Measurements from ENCODE around the gene DUSP6.

DUSP6 gene

DNA sequence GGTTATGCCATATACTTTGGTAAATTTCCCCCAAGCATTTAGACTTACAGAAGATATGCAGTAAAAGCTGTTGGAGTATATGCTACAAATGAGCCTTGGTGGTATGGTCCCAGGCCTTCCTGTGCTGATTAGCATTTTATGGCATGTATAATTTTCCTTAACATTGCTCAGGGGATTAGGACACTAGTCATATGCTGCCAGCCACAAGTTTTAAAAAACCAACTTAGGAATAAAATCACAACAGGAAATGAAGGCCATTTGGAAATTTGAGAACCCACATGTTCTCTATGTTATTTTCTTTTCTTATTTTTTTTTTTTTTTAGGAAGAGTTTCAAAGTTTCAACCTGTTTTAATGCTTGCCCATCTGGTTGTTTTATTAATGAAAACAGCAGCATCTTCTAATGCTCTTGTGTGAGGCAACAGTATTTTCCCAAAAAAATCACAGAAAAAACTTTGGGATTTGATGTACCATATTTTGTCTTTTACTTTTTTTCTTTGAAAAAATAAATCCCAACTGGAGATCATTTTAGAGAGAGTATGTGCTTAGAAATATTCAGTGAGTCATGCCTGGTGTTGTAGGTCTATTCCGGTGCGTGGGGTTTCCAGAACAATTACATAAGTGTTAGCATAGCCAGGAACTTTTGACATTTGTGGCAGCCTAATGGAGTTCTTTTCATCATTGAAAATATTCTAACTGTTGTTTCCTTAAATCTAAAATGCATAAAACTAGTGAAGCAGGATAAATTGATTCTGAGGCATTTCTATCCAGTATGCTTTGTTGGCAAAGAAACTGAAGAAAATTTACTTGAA, 21.7 kb upstream of the DUSP6 start:
- DNase-seq (ENCODE audit: low spot score): no peak

DNA sequence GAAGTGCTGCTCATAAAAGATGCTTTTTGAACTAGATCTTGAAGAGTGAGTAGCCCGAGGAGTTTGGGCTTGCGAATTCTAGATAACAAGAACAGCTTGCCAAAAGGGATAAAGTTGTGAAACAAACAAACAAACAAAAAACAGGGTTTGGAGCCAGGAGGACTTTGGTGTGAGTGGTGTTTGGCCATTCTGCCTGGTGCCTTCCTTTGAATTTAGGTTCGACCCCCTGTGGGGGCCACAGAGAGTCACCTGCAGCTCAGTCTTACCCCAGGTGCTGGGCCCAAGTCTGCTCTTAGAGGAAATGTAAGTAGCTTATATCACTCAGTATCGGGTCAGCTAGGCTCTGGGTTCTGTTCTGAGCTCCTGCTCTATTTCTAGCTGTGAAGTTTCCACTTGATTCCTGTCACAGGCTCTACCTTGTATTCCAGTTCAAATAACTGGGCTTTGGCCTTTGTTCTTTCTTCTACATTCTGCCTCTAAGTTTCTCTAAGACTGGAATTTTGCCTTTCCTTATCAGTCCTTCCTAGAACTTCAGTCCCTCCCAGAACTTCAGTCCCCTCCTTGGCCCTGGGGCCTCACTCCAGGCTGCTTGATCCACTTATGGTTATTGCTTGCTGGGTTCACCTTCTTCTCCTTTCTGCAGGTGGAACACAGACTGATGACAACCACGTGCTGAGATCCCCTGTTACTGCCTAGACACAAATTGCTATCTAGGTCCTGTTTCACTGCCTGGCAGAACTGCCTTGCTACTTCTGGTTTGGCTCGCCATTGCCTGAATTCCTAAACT, 20.5 kb upstream of the DUSP6 start:
- no peak for DNase-seq (ENCODE audit: low spot score)

DNA sequence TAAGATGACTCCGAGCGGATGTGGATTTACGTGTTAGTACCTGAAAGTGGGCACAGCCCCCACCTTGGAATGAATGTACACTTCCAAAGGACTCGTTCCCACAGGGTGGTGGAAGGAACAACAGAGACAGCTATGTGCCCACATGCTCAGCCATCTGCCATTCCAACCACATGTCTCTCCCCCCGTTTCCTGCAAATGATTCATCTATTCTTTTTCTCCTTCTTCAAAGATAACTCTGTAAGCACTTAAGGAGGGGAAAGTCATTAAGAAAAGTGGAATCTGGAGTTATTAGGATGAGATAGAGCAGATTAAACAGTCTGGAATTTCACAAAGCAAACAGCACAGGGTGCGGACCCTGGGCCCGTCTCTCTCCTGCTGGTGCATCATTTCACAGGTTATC, 18.5 kb upstream of the DUSP6 start:
- no peak for DNase-seq (ENCODE audit: low spot score)

DNA sequence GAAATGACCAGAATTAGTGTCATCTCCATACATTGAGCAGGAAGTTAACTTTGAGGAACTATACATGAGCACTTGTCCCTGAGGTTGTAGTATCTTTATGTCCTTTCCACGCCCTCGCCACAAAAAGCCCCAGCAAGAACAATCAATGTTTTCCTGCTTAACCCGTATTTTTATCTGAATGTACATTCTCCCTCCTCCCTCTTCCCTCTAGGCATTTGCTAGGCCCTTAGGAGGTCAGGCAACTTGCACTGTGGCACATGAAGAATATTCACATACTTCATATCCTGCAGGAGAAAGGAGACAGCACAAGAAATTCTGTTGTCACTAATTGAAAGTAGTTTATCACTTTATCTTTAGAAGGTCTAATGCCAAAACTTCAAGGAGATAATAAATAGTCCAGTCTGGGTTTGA, 18.1 kb upstream of the DUSP6 start:
- DNase-seq (ENCODE audit: low spot score): no peak

DNA sequence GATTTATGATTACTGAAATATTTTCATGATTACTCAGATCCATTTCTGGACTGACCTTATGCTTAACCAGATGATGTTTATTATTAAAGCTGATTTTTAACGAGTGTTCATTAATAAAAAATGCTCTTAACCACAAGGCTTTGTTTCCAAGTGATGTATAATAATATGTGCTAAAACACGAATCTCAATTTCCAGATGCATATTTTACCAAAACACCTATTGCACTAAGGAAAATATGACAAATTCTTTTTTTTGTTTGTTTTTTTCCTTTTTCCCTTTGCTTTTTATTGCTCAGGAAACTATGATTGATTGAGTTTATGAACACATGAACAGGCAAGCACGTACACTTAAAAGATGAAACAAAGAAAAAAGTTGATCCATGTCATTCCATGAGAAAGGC, 16.9 kb upstream of the DUSP6 start:
- no peak for DNase-seq (ENCODE audit: low spot score)

DNA sequence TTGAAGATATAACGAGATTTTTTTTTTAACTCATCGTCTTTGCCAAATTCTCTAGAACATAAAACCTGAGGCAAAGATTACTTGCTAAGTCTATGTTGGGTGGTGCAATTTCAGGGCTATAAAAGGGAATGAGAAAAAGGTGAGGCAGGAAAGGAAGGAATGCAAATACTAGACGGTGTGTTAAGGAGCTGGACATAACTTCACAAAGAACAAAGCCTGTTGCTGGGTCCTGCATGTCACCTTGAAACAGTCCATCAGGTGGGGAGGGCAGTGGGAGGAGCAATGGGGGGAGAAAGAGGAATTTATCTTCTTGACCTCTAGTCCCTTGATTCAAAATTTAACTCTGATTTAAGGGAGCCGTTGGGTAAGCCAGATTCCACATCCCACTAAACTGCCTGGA, 16.1 kb upstream of the DUSP6 start:
- DNase-seq (ENCODE audit: low spot score): no peak

DNA sequence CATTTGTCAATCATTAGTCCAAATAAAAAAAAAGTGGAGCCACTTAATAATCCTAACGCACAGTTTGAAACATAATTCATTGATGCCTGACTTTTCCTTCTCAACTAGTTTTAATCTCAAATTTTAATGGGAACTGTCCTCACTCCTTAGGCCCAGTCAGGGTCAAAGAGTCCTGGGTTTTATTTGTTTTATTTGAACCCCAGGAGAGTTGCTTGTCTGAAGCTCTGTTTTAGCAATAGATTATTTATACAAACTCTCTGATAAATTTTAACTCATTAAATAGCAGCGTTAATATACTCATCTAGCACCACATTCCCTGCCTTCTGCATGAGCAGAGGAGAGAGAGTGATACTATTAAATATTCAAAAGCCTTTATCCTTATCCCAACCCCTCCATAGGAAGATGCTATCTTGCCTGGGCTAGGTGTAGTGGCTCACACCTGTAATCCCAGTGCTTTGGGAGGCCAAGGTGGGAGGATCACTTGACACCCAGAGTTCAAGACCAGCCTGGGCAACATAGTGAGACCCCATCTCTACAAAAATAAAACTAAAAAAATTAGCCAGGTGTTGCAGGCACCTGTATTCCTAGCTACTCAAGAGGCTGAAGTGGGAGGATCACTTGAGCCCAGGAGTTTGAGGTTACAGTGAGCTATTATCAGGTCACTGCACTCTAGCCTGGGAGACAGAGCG, 14.5 kb upstream of the DUSP6 start:
- DNase-seq (ENCODE audit: low spot score): no peak

DNA sequence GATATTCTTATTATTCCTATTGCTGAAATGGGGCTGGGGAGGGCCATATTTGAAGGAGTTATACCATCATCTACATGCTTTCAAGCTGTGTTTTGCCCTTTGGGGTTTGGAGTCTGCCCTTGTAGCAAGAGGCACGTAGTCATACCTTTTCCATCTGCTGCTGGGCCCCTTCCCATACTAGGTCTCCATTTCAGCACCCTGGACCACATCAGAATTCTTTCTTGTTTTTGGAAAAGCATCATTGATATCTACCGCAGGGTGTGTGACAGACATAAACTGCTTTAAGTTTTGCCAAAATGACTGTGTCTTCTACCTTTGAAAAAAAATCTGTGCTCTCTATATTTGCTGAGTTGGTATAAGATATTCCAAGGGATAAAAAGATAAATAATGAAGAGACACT, 12.3 kb upstream of the DUSP6 start:
- DNase-seq (ENCODE audit: low spot score): no peak

DNA sequence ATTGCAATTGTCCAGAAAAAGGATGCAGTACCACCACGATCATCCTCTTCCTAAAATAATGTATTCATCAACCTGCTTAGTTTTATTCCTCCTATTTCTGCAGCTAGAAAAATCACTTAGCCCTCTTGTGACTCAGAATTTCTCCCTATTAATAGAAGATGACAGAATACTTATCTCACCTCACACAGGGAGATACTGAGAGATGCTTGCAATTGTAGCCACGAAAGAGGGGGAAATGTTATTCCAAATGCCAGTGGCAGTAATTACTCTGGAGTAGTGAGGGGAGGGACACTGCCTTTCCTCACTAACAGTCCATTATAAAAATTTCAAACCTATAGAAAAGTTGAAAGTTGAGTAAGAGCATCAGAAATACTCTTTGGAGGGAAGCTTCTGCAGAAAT, 11.8 kb upstream of the DUSP6 start:
- DNase-seq (ENCODE audit: low spot score): no peak

DNA sequence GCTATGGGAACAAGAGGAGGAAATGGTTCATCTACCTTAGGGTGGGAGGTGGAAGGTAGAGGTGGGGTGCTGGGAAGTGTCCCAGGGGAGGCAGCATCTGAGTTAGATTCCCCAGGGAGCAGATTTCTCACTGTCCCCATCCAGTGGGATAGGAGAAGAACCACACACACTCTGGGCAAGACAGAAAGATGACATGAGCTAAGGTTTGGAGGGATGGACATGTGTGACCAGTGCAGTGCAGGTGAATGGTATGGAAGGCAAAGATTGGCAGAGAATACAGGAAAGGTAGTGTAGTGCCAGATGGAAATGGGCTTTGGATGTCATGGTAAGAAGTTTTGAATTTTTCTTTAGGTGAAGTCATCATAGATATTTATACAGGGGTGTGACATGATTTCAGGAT, 11.3 kb upstream of the DUSP6 start:
- DNase-seq (ENCODE audit: low spot score): no peak

DNA sequence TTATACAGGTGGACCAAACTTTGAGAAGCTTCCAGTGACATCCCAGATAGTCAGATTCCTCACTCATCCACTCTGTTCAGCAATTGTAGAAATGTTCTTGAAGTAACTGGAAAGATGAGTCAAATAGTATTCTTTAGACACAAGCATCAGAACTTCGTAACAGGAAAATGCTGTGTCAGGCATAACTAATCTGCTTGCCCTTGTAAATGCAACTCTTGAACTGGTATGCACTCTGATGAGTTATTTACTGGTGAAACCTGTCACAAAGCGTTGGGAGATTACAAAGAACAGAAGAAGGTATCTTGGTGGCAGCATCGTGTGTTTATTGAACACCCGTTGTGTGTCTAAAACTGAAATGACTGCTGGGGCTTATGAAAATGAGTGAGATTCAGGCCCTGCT, 10.8 kb upstream of the DUSP6 start:
- no peak for DNase-seq (ENCODE audit: low spot score)

DNA sequence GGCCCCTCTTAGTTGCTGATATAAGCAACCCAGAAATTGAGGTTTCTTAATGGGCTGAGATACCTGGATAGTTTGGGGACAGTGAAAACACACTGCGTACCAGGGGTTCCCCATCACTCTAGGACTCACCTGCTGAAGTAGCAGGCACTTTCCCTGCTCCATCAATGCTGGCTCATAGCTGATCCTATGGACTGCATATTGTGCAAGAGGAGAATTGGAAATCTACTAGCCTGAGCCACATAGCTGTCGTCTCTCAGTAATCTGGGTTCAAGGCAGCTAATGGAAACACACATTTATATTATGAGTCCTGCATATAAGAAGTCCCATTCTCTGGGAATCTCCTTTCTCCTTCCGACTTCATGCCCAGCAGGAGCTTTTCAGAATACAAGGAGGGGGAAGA, 7.3 kb upstream of the DUSP6 start:
- no peak for DNase-seq (ENCODE audit: low spot score)

DNA sequence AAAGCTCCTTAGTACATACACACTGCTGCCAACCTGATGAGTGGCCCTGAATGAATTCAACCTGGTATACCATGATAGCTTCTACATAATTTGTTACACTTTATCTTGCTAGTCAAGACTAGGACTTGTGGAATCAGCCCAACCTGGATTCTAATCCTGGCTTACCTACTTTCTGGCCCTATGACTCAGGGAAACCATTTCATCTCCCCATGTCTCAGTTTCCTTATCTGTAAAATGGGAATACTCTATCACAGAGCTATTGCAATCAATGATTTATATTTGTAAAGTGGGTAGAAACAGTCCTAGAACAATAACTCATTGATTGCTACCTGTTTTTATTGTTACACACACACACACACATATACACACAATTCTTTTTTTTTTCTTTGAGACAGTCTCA, 6.5 kb upstream of the DUSP6 start:
- DNase-seq (ENCODE audit: low spot score): no peak

DNA sequence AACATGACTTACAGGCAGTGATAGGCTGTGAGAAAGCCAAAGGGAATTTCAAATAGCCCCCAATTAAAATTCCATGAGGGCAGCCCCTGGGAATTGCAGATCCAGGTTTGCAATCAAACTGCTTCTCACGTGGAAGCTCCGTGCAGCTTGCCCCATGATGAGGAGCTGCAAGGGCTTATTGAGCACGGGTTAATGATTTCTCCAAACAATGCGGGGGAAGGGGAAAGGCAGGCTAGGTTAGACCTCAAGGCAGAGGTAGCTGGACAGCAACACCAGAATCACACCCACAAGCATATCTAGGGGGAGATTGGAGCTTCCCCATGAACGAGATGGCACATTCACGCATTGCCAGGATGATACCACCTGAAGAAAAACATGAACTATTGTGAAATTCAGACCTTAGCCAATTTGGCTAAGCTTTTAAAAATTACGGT, 5.0 kb upstream of the DUSP6 start:
- DNase-seq (ENCODE audit: low spot score): no peak

DNA sequence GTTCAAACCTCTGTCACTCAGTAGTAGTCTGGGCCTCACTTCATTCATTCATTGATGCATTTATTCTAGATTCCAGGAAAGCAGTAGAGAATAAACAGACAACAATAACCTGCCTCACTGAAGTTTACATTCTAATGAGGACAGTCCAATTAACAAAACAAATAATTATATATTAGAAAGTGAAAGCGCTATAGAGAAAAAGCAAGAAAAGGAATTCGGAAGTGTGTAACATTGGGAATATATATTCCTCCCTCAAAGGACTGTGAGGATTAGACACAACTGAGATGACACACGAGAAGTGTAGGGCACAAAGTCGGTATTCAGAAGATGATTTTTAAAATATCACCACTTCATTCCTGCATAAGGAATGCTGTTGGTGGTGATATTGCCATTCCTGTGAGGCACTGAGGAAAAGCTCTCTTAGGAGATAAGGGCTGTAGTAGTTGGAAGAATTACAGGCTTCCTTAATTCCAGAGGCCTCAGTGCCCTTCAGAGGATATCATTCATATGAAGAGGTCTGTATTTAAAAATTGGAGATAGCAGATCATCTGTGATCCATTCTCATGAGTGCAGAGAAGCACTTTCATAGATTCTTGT, 3.9 kb upstream of the DUSP6 start:
- DNase-seq (ENCODE audit: low spot score): no peak

DNA sequence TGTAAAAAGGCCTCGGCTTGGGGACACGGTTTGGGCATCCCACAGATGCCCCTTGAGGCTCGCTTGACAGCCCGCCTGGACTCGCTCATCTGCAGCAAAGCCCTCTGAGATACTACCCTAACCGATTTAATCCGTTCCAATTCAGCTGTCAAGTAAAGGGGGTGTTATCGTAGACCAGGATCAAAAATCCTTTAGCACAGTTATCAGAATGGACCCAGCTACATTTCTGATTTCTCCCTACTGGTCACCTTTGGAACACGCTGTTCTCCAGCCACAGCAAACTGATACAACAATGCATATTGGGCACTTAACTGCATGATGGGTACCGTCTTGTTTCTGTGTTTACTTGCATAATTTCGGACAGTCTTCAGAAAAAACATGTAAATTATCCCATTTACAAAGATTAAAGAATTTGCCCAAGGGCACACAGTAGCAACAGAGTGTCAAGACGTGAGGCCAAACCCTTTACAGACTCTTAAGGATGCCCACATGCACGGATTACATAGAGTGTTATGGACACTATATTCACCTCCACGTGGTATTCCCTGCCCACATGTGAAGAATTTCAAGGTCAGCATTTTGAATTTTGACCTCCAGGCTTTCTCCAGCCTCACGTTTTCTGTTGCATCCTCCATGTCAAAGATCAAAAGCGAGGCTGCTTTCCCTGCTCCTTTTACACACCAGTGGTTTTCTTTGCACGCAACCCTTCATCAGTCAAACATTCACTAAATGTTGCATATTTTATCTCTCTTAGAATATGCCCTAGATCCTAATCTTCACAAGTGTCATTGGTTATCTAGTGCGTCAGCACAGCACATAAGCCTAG, 3.2 kb upstream of the DUSP6 start:
- no peak for DNase-seq (ENCODE audit: low spot score)

DNA sequence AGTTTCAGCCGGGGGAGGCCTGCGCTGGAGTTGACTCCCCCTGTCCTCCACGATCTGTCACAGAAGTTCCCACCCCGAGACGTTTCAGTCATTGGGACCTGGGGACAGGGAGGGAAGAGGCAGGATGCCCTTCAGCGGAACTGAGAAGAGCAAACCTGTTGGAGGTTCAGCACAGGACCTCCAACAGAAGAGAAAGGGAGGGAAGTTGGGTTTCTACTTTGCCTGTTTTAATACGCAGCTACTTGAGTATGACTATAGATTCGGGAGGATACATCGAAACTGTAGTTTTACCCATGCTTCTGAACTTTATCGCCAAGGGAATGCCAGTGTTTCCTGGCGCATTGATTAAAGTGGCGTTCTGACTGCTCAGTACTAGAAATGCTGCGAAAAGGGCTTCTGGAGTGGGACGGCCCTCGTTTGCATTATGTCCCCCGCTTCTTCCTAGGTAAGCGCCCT, 2.3 kb upstream of the DUSP6 start:
- DNase-seq (ENCODE audit: low spot score): no peak

DNA sequence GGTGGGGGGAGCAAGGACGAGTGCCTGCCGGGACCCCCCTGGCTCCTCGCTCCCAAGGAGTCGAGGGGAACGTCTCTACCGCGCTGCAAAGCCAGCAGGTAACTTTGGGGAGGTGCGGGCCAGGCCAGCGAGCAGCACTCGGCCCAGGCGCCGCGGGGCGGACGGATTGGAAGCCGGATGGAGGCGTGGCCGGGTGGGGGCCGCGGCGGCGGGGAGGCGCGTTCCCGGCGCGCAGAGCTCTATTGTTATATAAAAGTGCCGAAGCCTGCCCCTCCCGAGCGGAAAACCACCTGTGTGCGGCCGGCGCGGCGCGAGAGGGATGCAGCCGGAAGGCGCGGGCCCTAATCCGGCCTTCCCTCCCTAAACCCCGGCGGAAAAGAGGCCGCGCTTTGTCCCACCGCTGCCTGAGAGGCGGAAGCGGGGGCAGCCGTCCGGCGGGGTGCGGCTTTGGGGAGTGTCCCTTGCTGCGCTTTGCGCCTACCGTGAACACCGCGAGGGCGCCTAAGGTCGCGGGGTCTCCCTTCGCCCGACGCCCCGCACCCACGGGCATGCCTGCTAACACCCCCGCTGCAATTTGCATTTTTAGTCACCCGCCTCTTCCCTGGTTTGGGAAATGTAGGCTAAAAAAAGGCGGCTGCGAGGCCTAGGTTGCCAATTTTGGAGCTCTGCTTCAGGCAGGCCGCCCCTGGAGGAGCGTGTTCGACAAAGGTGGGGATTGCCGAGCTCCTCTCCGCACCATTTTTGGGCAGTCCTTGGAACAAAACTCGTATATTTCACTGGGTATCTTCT, 1.7 kb upstream of the DUSP6 start:
- DNase-seq (ENCODE audit: low spot score): peak; percentile 68

DNA sequence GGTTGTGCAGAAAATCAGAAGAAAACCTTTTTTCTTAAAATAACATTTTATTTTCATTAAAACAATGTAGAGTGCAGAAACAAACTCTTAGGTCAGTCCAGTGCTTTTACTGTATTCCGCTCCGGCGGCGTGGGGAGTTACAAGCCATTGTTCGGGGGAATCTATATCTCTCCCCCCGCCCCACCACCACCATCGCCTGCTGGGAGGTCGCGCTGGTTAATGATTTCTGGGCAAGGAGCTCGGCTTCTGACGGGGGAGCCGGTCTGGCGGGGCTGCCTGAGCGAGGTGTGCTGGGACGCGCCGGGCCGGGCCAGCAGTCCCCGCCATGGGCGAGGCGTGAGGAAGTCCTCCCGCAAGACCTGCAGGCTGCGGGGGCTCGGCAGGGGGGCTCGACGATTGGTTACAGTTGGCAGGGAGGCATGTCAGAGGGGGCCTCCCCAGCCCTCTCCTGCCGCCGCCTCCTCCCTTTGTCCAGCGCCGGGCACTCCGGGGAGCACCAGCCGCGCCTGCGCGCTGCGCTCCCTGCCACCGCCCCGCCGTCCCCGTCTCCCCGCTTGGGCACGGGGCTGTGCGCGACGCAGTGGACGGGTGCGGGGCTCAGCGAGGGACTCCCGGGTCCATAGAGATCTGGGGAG, 1.0 kb upstream of the DUSP6 start:
- DNase-seq (ENCODE audit: low spot score): peak; percentile 60

DNA sequence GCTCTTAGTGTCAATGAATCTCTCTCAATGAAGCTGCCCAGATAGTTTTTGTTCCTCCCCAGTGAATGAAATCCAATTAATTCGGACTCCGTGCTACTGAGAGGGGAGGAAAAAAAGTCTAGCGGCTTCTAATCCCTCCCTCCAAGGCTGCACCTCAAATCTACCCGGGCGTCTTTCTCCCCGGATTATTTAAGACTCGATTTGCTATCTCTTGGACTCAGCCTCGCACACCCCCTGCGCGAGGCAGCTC, 134 bp downstream of the DUSP6 start:
- no peak for DNase-seq (ENCODE audit: low spot score)

Measured in germinal center (tissue), 1 donor.